Fibroblast of villous mesenchyme (primary cell): ENCODE results near the gene PPP6R2. TPM values are rescaled to one million over a fixed set of nuclear protein-coding genes. Genes with fewer than 3 reads are reported as not detected.

Source experiments
- DNase-seq: peaks from one replicate; pipeline ENCODE4 v3.0.0-alpha.2; 2010; ENCODE audit warnings: low read depth
- H3K4me3 ChIP-seq: 2 replicates; pipeline ENCODE4 v1.5.1; 2011; ENCODE audit warnings: low read depth, mild to moderate bottlenecking, low read length
- total RNA-seq: library from RNA; depleted of rRNA; stranded (reverse); fragments of >200 nt; gene quantifications from 2 replicates; pipeline ENCODE4 v1.2.3, GENCODE V29; 2012
- TF ChIP-seq, protein P1 (sequence below): IDR thresholded peaks from 2 replicates; pipeline ENCODE4 v1.5.1; 2012; ENCODE audit warnings: low read depth, mild to moderate bottlenecking, low read length; ENCODE audit not compliant: insufficient read depth

Gene PPP6R2
- total RNA-seq, 1 donor = 54.0 TPM

DNA sequence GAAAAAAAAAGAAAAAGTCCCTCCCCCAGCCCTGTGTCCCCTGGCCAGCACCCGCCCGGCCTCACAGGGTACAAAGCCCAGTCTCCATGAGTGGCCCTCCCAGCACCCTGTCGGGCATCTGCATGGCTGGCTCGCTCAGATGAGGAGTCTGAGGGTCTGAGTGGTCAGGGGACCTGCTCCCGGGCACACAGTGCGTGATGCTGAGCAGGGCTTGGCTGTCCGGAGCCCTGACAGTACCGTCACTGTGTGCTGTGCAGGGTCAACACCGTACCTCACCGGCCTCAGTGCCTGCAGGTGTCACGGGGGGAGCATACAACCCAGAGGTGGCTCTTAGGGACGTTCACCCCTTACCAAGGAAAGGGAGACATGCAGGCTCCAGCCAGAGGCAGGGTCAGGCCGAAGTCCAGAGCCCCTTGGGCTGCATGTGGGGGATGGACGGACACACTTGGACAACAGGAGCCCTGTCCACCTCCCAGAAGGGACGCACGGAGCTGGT is 32.1 kb upstream of the PPP6R2 start:
- TF ChIP-seq, protein P1, sequence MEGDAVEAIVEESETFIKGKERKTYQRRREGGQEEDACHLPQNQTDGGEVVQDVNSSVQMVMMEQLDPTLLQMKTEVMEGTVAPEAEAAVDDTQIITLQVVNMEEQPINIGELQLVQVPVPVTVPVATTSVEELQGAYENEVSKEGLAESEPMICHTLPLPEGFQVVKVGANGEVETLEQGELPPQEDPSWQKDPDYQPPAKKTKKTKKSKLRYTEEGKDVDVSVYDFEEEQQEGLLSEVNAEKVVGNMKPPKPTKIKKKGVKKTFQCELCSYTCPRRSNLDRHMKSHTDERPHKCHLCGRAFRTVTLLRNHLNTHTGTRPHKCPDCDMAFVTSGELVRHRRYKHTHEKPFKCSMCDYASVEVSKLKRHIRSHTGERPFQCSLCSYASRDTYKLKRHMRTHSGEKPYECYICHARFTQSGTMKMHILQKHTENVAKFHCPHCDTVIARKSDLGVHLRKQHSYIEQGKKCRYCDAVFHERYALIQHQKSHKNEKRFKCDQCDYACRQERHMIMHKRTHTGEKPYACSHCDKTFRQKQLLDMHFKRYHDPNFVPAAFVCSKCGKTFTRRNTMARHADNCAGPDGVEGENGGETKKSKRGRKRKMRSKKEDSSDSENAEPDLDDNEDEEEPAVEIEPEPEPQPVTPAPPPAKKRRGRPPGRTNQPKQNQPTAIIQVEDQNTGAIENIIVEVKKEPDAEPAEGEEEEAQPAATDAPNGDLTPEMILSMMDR = no peak
- no peak for DNase-seq

DNA sequence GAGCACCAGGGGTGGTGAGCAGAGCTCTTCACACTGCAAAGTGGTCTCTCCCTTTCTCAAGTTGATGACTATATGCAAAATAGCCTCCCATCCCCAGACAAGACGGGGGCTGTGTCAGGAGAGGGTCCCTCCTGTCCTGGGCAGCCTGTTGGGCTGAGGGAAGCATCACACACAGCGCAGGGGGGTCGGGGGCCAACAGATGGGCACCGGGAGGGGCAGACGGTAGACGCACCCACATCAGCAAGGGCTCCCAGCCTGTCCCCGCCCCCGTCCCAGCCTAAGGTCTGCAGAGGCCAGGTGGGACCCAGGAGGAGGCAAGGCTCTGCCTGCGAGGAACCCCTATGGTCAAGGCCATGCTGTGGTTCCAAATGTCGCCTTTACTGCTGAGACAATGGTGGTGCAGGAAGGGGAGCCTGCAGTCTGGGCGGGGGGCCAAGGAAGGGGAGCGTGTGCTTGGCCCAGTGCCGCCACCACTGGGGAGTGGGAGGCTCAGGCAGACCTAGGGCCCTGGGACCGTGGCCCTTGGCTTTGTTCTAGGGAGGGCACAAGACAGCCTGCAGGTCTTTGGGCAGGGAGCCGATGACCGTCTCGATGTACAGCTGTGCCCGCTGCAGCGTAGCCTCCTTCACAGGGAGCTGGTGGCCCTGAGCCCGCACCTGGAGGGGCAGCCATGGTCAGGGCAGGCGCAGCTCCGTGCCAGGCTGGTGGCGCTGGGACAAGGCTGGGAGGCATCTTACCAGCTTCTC is 31.3 kb upstream of the PPP6R2 start:
- H3K4me3 ChIP-seq = no peak overlapping the region
- DNase-seq = no peak
- TF ChIP-seq, protein P1 = no peak

More for the DNA sequence above, 32.1 kb upstream of the PPP6R2 start:
- no peak overlapping the region for H3K4me3 ChIP-seq

DNA sequence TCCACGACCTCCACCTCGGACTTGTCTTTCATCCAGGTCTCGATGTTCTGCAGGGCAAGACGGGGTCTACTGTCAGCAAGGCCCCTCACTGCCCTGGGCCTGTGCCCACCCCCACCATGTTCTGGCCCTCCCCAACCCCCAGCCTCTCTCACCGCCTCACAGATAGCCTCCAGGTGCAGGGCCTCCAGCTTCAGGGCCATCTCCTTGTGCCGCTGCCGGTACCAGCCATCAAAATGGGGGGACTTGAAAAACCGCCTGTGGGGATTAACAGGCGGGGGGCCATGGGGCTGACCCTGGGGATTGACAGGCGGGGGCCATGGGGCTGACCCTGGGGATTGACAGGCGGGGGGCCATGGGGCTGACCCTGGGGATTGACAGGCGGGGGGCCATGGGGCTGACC is 30.8 kb upstream of the PPP6R2 start:
- DNase-seq = no peak

DNA sequence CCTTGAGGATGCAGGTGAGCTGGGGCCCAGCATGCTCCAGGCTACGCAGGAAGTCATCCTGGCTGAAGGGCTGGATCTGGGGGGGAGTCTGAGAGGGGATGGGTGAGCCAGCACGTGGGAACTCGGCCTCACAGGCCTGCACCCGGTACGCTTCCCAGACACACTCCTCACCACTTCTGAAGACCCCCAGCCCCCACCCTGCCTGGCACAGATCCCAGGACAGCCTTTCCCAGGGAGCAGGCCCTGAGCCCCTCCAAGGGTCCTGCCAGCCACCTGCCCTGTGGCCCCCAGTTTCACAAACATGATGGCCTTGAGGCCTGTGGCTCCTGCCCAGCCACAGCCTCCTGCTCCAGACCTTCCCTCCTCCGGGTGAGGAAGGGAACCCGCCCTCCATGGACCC is 30.1 kb upstream of the PPP6R2 start:
- TF ChIP-seq, protein P1 = no peak
- no peak for DNase-seq
- no peak overlapping the region for H3K4me3 ChIP-seq

More for the DNA sequence above, 30.8 kb upstream of the PPP6R2 start:
- TF ChIP-seq, protein P1 = no peak
- H3K4me3 ChIP-seq = no peak overlapping the region

DNA sequence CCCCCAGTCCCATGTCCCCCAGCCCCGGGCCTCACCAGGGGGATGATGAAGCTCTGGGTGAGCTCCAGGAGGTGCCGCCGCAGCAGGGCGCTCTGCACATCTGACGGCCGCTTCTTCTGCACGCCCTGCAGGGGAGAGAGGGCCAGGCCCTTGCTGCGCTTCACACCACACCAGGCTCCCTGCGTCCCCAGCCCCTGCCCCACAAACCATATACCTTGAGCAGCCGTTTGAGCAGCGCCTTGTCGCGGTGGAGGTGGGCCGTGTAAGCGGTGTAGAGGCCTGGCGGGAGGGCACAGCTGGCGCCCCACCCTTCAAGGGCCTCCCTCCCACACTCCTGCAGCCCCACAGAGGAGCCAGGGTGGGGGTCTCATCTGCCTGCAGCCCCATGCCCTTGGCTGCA is 29.5 kb upstream of the PPP6R2 start:
- no peak overlapping the region for H3K4me3 ChIP-seq
- no peak for DNase-seq
- TF ChIP-seq, protein P1 = no peak

DNA sequence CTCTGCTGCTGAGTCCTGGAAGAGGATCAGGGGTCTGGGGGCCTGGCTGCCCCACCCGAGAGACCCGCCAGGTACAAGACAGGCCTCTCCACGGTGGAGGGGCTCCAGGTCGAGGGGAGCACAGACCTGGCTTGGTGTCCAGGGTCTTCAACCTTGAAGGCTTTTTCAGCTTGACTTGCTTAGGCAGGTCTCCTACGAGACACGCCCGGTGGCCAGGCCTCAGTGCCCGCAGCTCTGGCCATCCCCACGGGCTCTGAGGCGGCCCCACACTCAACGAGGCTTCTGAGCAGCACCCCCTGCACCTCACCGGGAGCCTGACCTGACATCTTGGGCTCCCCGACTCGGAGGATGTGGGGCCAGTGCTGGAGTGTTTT is 29.1 kb upstream of the PPP6R2 start:
- TF ChIP-seq, protein P1 = no peak
- DNase-seq = no peak

More for the DNA sequence above, 29.1 kb upstream of the PPP6R2 start:
- no peak overlapping the region for H3K4me3 ChIP-seq
